Measurements from ENCODE around the gene DIMT1.

- TF ChIP-seq CTCF (IDR thresholded peaks at IDR 0.05), result no peak
- no peak for TF ChIP-seq EP300 (IDR thresholded peaks at IDR 0.05; ENCODE audit: low read depth)
- no peak for TF ChIP-seq POLR2A (IDR thresholded peaks at IDR 0.05)
Observed at GRCh38 chr5:62369039-62369438, 34.7 kb downstream of the DIMT1 start.
